KMS-11 (cell line): ENCODE measurements around the gene ZMYND12.

Experiments used
- H2AFZ ChIP-seq: fragments of 200-600 bp; sonication (generic); 2 replicates; pipeline ENCODE4 v1.6.1; 2016; ENCODE audit warnings: antibody characterized with exemption, mixed run types, low read depth
- H3K27ac ChIP-seq: fragments of 200-600 bp; sonication (generic); 2 replicates; pipeline ENCODE4 v1.6.1; 2016; ENCODE audit warnings: mild to moderate bottlenecking, mixed run types
- H3K27me3 ChIP-seq: fragments of 200-600 bp; sonication (generic); 2 replicates; pipeline ENCODE4 v1.6.1; 2017; ENCODE audit warnings: mild to moderate bottlenecking, low read depth, mixed run types, moderate library complexity; ENCODE audit not compliant: insufficient read depth
- H3K36me3 ChIP-seq: fragments of 200-600 bp; sonication (generic); 2 replicates; pipeline ENCODE4 v1.6.1; 2017; ENCODE audit warnings: mild to moderate bottlenecking, mixed run types; ENCODE audit not compliant: insufficient read depth
- H3K4me1 ChIP-seq: fragments of 200-600 bp; sonication (generic); 2 replicates; pipeline ENCODE4 v1.6.1; 2016; ENCODE audit warnings: mild to moderate bottlenecking, low read depth, mixed run types; ENCODE audit not compliant: poor library complexity, severe bottlenecking
- H3K4me2 ChIP-seq: fragments of 200-600 bp; sonication (generic); 2 replicates; pipeline ENCODE4 v1.7.0; 2016; ENCODE audit warnings: mild to moderate bottlenecking, mixed run types
- H3K4me3 ChIP-seq: fragments of 200-600 bp; sonication (generic); IDR thresholded peaks from 2 replicates; pipeline ENCODE4 v1.6.1; 2017; ENCODE audit warnings: low read depth, low read length, mixed read lengths; ENCODE audit not compliant: insufficient read depth
- H3K79me2 ChIP-seq: fragments of 200-600 bp; sonication (generic); 2 replicates; pipeline ENCODE4 v1.6.1; 2016; ENCODE audit warnings: low read depth, mixed run types; ENCODE audit not compliant: insufficient read depth
- H3K9ac ChIP-seq: fragments of 200-600 bp; sonication (generic); 2 replicates; pipeline ENCODE4 v1.6.1; 2016; ENCODE audit warnings: mild to moderate bottlenecking, mixed run types
- H4K20me1 ChIP-seq: fragments of 200-600 bp; sonication (generic); 2 replicates; pipeline ENCODE4 v1.6.1; 2016; ENCODE audit warnings: mild to moderate bottlenecking, mixed run types; ENCODE audit not compliant: insufficient read depth
- CTCF ChIP-seq: fragments of 200-600 bp; sonication (generic); conservative IDR thresholded peaks from 2 replicates; pipeline ENCODE4 v1.6.1; 2017; ENCODE audit warnings: low read depth, mild to moderate bottlenecking, antibody characterized with exemption, low read length, moderate library complexity, mixed read lengths

The ZMYND12 gene

GRCh38 chr1:42462828-42463763 is 7.3 kb upstream of the ZMYND12 start, which contains the start of gene CCDC30:
TSS of gene CCDC30 (plus strand) at chr1:42463286. CDS start at chr1:42480552, 17,266 bp downstream.
- Histone ChIP-seq H2AFZ (peak within 1 kb of the TSS; percentile 80; the same call in 1 of the 2 replicates), H3K36me3 (no peaks in the 10 kb centered on the region), H3K4me3 (peak within 1 kb of the TSS; percentile 70), H3K27me3 (no peaks in the 10 kb centered on the region), H3K9ac (peak within 1 kb of the TSS; percentile 51; the same call in 1 of the 2 replicates), H3K79me2 (no peaks in the 10 kb centered on the region), H3K4me2 (peak within 1 kb of the TSS; percentile 99), H4K20me1 (no peaks in the 10 kb centered on the region), H3K27ac (peak within 1 kb of the TSS; percentile 73), H3K4me1 (peaks cover 13% of the 10 kb centered on the region)
- TF ChIP-seq CTCF, result no peak

GRCh38 chr1:42461196-42461595 is 5.4 kb upstream of the ZMYND12 start:
- H3K27me3 ChIP-seq, result no peaks in the 10 kb centered on the region
- H3K4me1 ChIP-seq, result peaks cover 13% of the 10 kb centered on the region
- H3K27ac ChIP-seq, result no peak overlapping the region
- no peak overlapping the region for H3K9ac ChIP-seq
- H3K79me2 ChIP-seq, result no peaks in the 10 kb centered on the region
- H2AFZ ChIP-seq, result no peak overlapping the region
- H3K36me3 ChIP-seq, result no peaks in the 10 kb centered on the region
- no peaks in the 10 kb centered on the region for H4K20me1 ChIP-seq
- H3K4me3 ChIP-seq, result no peak overlapping the region
- TF ChIP-seq CTCF, result no peak
- no peak overlapping the region for H3K4me2 ChIP-seq

GRCh38 chr1:42456754-42457089 is 900 bp upstream of the ZMYND12 start:
- TF ChIP-seq CTCF, result no peak
- Histone ChIP-seq H2AFZ (peak overlapping the region; percentile 99), H3K27ac (peak overlapping the region; percentile 82)

GRCh38 chr1:42454403-42454802 is 1.4 kb downstream of the ZMYND12 start:
- no peak for TF ChIP-seq CTCF
- H3K4me3 ChIP-seq, result no peak overlapping the region

More at GRCh38 chr1:42456754-42457089, 900 bp upstream of the ZMYND12 start:
- Histone ChIP-seq H3K4me1 (peaks cover 4% of the 10 kb centered on the region), H3K79me2 (no peaks in the 10 kb centered on the region), H3K4me3 (peak overlapping the region; percentile 81), H4K20me1 (no peaks in the 10 kb centered on the region), H3K4me2 (peak overlapping the region; percentile 77), H3K27me3 (no peaks in the 10 kb centered on the region), H3K36me3 (no peaks in the 10 kb centered on the region), H3K9ac (peak overlapping the region; percentile 91)

More at GRCh38 chr1:42454403-42454802, 1.4 kb downstream of the ZMYND12 start:
- Histone ChIP-seq H3K27ac (no peak overlapping the region), H3K9ac (no peak overlapping the region), H3K4me2 (no peak overlapping the region), H3K27me3 (no peaks in the 10 kb centered on the region), H2AFZ (no peak overlapping the region), H3K4me1 (peaks cover 4% of the 10 kb centered on the region), H3K79me2 (no peaks in the 10 kb centered on the region), H4K20me1 (no peaks in the 10 kb centered on the region), H3K36me3 (no peaks in the 10 kb centered on the region)
